ENCODE results near the gene KIAA1549.

- TF ChIP-seq POLR2A (IDR thresholded peaks at IDR 0.05; ENCODE audit: low read depth, low read length) (no peak), MTA3 (IDR thresholded peaks at IDR 0.05; ENCODE audit: borderline replicate concordance, low read length) (no peak), ZSCAN29 (IDR thresholded peaks at IDR 0.05) (no peak), CTCF (IDR thresholded peaks at IDR 0.05 in 2 of 3, conservative IDR thresholded peaks at IDR 0.05 in 1 of 3; ENCODE audit: control insufficient read depth in 2 of 3, extremely low read depth in 1 of 3, insufficient read depth in 1 of 3, low read depth in 3 of 3, low read length in 3 of 3) (no peak), MXI1 (IDR thresholded peaks at IDR 0.05; ENCODE audit: low read depth, low read length) (no peak), ZNF274 (IDR thresholded peaks at IDR 0.05; ENCODE audit: insufficient read depth, insufficient read length) (no peak), GABPA (IDR thresholded peaks at IDR 0.05; ENCODE audit: low read depth) (no peak), EP300 (IDR thresholded peaks at IDR 0.05; ENCODE audit: borderline replicate concordance in 1 of 2, control insufficient read depth in 1 of 2, low read depth in 2 of 2, low read length in 2 of 2) (no peak), CHD1 (IDR thresholded peaks at IDR 0.05; ENCODE audit: low read depth, low read length) (no peak), FOXM1 (IDR thresholded peaks at IDR 0.05; ENCODE audit: low read depth, low read length) (no peak), NKRF (conservative IDR thresholded peaks at IDR 0.05) (no peak), TBL1XR1 (IDR thresholded peaks at IDR 0.05; ENCODE audit: low read depth, low read length) (no peak)
Observed at GRCh38 chr7:138854115-138854645, 127.0 kb downstream of the KIAA1549 start.
